NCI-H524 treated with DMSO at 0.1 percent for 48 hours (cell line): ENCODE results near the gene SPATA13.

Experiments used
- DNase-seq: peaks from one replicate; lab custom pipeline; 2025; lab: John Stamatoyannopoulos, UW

Gene SPATA13

DNA sequence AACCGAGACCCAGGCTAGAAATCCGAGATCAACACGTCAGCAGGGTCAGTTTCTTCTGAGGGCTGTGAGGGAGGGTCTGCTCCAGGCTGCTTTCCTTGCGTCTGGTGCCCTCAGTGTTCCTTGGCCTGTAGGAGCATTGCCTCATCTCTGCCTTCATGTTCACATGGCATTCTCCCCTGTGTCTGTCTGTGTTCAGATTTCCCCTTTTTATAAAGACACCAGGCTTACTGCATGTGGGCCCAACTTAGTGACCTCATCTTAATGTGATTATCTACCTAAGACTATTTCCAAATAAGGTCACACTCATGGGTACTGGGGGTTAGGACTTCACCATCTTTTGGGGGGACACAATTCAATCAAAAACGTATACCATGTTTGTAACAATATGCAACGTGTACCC lies 91.6 kb downstream of the SPATA13 start:
- DNase-seq: no peak

DNA sequence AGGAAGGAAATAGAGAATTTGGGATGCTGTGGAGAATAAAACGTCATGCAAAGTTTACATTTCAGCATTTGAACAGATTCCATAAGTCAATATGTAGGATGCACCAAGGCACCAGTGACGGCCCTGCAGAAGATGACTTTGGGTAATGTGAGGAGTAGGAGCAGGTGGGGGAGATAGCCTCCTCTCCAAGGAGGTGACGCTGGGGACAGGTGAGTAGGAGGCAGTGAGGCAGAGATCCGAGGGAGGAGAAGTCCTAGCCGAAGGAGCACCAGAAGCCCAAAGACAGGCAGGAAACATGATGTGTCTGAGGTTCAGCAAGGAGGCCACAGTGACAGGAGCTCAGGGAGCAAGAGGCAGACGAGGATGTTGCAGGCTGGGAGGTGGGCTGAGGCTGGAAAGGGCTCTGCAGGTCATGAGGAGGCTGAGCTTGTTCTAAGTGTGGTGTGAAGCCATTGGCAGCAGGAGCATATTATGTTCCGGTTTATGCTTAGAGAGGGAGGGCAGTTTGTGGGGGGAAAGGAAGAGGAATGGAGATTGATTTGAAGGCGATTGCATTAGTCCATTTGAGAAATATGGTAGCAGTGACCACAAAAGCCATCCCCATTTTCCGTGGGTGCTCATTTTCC lies 93.1 kb downstream of the SPATA13 start:
- DNase-seq: no peak

DNA sequence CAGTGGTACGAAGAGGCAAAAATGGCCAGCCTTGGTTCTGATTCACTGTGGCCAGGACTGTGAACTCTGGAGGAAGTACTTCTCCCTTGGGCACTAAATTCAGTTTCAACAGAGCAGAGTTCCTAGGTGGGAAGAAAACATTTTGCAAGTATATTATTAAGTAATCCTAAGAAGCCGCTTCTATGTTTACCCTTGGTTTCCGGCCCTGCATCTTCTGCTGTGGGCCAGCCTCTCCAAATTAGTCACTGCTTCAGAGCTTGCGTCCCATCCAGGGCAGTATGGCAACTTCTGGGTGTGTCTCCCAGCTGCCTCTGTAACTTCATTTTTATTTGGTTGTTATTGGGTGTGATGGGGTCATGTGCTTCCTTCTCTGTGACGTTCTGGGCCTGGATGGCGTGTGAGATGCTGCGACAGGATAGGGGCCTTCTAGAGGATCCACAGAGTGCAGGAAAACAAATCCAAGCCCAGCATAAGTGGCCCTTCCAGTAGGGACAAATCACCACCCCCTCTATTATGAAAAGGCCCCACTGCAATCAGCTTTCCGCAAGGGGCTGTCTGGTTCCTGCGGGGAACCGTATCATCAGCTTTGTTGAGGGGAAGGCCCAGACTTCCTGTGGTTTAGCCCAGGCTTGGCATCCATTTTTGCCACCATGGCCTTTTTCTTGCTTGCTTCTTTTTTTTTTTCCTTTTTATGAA lies 93.8 kb downstream of the SPATA13 start:
- no peak for DNase-seq

- no peak for DNase-seq
These were observed 97.0 kb downstream of the SPATA13 start for GRCh38 chr13:24257497-24257896.

DNA sequence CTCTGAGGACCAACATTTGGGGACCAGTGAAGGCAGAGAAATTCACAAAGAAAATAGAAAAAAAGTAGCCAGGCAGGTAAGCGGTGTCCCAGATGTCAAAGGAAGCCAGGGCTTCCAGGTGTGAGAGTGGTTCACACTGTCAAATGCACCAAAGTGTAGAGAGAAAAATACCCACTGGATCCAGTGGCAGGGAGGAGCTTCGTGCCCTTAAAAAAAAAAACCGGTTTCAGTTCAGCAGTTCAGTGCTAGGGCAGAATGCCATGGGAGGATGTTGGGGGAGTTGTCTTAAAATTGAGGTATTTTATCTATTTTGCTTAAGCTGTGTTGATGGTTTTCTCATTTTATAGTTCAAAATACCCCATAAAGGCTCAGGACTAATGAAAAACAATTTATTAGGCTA lies 101.0 kb downstream of the SPATA13 start:
- DNase-seq: no peak

- no peak for DNase-seq
These were observed 103.1 kb downstream of the SPATA13 start for GRCh38 chr13:24263632-24264031.

DNA sequence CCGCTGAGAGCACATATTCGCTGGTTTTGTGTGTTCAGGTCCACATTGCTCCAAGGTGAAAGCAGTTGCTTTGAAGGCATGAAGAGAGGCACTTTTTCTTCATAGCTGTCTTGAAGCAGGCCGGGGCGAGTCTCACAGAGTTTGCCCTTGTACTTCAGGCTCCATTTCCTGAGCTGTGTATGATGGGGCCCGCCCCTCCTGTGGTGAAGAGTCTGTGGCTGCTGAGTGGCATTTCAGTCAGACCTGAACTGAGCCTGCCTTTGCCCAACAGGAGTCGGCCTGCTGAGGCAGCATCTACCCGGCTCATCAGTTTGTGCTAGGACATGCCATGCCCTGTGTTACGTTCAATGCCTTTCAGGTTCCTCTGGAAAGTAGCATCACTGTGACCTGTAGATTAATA lies 104.5 kb downstream of the SPATA13 start:
- no peak for DNase-seq

GRCh38 chr13:24265453-24265852 lies 104.9 kb downstream of the SPATA13 start:
- no peak for DNase-seq

GRCh38 chr13:24267274-24267673 lies 106.8 kb downstream of the SPATA13 start:
- no peak for DNase-seq

- no peak for DNase-seq
These were observed 107.3 kb downstream of the SPATA13 start for GRCh38 chr13:24267801-24268200.

- DNase-seq: no peak
These were observed 109.3 kb downstream of the SPATA13 start for GRCh38 chr13:24269821-24270220.

- peak; percentile 12 for DNase-seq
These were observed 110.2 kb downstream of the SPATA13 start for GRCh38 chr13:24270639-24271141.

DNA sequence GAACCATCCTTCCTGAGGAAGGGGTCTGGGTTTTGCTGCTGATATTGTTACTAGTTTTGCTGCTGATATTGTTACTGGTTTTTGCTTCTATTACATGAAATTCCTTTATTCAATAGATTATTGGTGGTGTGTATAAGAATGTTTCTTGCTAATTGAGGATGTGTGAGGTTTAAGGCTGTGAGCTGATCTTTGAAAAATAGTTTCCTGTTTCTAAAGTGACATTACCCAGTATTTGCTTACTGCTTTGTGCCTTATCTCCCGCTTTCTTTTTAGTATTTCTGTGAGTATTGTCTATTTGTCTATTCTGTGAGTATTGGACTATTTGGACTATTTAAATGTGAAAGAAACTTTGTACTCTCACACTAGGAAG lies 110.7 kb downstream of the SPATA13 start:
- DNase-seq: no peak

- no peak for DNase-seq
These were observed 111.3 kb downstream of the SPATA13 start for GRCh38 chr13:24271601-24272451.

DNA sequence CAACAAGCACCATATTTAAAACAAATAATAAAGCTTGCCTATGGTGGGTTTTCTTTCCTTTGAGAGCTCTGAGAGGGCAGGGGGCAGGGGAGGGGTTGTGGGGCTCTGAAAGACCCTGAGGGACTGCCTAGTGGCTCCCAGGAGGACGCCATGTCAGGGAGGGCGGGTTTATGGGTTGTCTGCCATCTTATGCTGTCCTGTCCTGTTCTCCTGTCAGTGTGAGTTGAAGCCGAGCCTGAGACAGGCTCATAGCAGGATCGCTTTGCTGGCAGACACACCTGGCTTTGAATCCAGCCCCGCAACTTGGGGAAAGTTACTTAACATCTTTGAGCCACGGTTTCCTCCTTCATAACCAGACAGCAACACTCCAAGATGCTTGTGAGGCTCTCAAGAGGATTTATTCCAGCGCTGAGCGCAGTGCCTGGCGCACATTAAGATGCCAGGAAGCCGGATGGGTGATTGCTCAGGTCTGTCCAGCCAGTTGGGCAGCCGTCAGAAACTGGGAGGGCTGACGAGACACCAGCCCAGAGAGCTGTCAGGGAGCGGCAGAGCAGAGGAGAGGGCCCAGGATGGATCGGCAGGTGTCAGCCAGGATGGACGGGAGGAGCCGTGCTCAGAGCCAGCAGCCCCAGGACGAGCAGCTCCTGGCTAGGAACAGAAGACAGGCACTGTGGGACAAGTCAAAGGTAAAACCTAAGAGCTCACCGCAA lies 112.1 kb downstream of the SPATA13 start:
- peak; percentile 33 for DNase-seq

DNA sequence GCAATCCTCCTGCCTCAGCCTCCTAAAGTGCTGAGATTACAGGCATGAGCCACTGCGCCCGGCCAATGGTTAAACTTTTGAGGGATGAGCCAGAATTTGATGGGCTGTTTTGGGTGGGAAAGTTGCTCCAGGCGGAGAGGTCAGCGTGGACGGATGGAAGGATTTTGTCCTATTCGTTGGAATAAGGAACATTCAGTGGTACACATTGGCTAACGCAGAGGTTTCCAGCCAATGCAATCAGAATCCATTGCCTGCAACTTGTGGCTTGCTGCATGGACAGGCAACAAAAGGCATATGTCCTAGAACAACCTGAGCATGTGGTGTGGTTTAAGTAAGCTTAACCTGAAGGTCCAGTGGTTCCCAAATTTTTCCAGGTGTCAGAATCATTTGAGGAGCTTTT lies 113.4 kb downstream of the SPATA13 start:
- no peak for DNase-seq

GRCh38 chr13:24274452-24275021 lies 114.0 kb downstream of the SPATA13 start:
- no peak for DNase-seq

GRCh38 chr13:24275041-24275440 lies 114.5 kb downstream of the SPATA13 start:
- no peak for DNase-seq

DNA sequence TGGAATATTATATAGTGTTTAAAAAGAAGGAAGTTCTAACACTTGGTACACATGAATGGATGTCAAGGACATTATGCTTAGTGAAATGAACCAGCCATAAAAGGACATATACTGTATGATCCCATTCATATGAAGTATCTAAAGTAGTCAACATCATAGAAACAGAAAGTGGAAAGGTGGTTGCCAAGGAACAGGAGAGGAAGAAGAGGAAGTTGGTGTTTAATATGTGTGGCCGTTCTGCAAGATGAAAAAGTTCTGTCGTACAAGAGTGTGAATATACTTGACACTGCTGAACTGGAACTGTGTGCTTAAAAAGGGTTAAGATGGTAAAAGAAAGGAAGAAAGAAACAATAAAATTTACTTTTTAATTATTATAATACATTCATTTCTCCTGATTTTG lies 115.8 kb downstream of the SPATA13 start:
- no peak for DNase-seq

- no peak for DNase-seq
These were observed 116.3 kb downstream of the SPATA13 start for GRCh38 chr13:24276861-24277260.

DNA sequence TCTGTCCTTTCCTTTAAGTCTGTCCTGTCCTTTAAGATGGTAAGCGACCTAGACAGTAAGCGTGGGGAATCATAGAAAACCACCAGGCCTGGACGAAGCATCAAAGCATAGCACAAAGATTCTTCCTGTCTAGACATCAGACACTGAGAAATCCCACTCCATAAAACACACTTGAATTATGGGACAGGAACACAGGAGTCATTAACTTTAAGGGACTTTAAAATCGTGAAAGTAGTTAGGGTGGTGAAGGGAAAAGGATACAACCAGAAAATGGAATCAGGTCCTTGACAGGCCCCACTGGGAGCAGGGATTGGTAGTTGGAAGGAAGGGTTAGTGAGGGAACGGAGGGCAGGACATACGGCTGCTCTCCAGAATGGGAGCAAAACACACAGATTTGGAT lies 117.2 kb downstream of the SPATA13 start:
- DNase-seq: no peak
